NB4 (cell line): ENCODE measurements around the gene HSPG2.

Source experiments
- POLR2A ChIP-seq: IDR thresholded peaks from 2 replicates; pipeline ENCODE4 v1.6.1; 2011; ENCODE audit warnings: mild to moderate bottlenecking; ENCODE audit not compliant: insufficient read length; ENCODE audit errors: extremely low read depth
- TF ChIP-seq, protein P1 (sequence below): IDR thresholded peaks from one replicate; pipeline ENCODE4 v1.5.1; 2012; ENCODE audit warnings: low read depth, low read length

- TF ChIP-seq, protein P1, sequence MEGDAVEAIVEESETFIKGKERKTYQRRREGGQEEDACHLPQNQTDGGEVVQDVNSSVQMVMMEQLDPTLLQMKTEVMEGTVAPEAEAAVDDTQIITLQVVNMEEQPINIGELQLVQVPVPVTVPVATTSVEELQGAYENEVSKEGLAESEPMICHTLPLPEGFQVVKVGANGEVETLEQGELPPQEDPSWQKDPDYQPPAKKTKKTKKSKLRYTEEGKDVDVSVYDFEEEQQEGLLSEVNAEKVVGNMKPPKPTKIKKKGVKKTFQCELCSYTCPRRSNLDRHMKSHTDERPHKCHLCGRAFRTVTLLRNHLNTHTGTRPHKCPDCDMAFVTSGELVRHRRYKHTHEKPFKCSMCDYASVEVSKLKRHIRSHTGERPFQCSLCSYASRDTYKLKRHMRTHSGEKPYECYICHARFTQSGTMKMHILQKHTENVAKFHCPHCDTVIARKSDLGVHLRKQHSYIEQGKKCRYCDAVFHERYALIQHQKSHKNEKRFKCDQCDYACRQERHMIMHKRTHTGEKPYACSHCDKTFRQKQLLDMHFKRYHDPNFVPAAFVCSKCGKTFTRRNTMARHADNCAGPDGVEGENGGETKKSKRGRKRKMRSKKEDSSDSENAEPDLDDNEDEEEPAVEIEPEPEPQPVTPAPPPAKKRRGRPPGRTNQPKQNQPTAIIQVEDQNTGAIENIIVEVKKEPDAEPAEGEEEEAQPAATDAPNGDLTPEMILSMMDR: no peak
- no peak for TF ChIP-seq POLR2A
Observed at GRCh38 chr1:21907079-21907418, 30.1 kb downstream of the HSPG2 start.
